ENCODE measurements around the gene GNB1.

The GNB1 gene

GRCh38 chr1:1754051-1754815, 136.7 kb downstream of the GNB1 start:
- H3K23ac ChIP-seq (ENCODE audit: low read depth, low read length, poor library complexity), result peak overlapping the region; percentile 55
- no peak overlapping the region for H3K4me2 ChIP-seq (ENCODE audit: insufficient read depth, low read length, poor library complexity, severe bottlenecking)
- no peak overlapping the region for H2BK12ac ChIP-seq (ENCODE audit: low read length)
- H3K79me1 ChIP-seq (ENCODE audit: low read depth, low read length), result peaks cover 16% of the 10 kb centered on the region
- no peak overlapping the region for H4K91ac ChIP-seq (ENCODE audit: low read depth, low read length, poor library complexity)
- no peak overlapping the region for H2AK5ac ChIP-seq (ENCODE audit: low read depth, low read length)
- H2BK5ac ChIP-seq (ENCODE audit: low read length), result no peak overlapping the region
- H4K8ac ChIP-seq (ENCODE audit: low read depth, low read length), result no peak overlapping the region
- no peak overlapping the region for H3K9ac ChIP-seq (ENCODE audit: low read depth, low read length, poor library complexity)
- H2BK120ac ChIP-seq (ENCODE audit: low read depth, low read length), result no peak overlapping the region
- no peaks in the 10 kb centered on the region for H3K4me1 ChIP-seq (ENCODE audit: control insufficient read depth in 2 of 2, insufficient read depth in 1 of 2, low read depth in 1 of 2, low read length in 2 of 2)
- peaks cover 29 to 62% of the 10 kb centered on the region in 2 donors for H3K36me3 ChIP-seq (replicated peaks in 1 of 2; ENCODE audit: control insufficient read depth in 2 of 2, insufficient read depth in 2 of 2, low read length in 2 of 2)
- H3K27me3 ChIP-seq (ENCODE audit: control insufficient read depth in 3 of 3, insufficient read depth in 3 of 3, low read depth in 1 of 3, low read length in 3 of 3), result no peaks in the 10 kb centered on the region
- H3K4me3 ChIP-seq (ENCODE audit: low read length in 2 of 2), result no peak overlapping the region
- H3K9me3 ChIP-seq (replicated peaks in 1 of 2; ENCODE audit: control insufficient read depth in 2 of 2, insufficient read depth in 1 of 2, low read depth in 1 of 2, low read length in 2 of 2), result no peaks in the 10 kb centered on the region
- no peak overlapping the region for H3K4ac ChIP-seq (ENCODE audit: low read length)
- no peak overlapping the region for H2AFZ ChIP-seq (ENCODE audit: low read length)
- DNase-seq (ENCODE audit: low spot score), result no peak
- H2BK15ac ChIP-seq (ENCODE audit: low read length), result no peak overlapping the region
- H3K18ac ChIP-seq (ENCODE audit: low read length), result no peak overlapping the region
- H3K14ac ChIP-seq (ENCODE audit: low read length), result no peak overlapping the region
- WGBS, 2 donors (ENCODE audit: extremely low coverage in 2 of 2, insufficient read length in 2 of 2, insufficient replicate concordance in 1 of 2), result no CpG with 5 or more reads among the region's 49 CpGs
- H3K27ac ChIP-seq (replicated peaks; ENCODE audit: low read length), result no peak overlapping the region

GRCh38 chr1:1753607-1754005, 137.3 kb downstream of the GNB1 start:
- no peaks in the 10 kb centered on the region for H3K27me3 ChIP-seq (ENCODE audit: control insufficient read depth in 3 of 3, insufficient read depth in 3 of 3, low read depth in 1 of 3, low read length in 3 of 3)
- H3K4me1 ChIP-seq (ENCODE audit: control insufficient read depth in 2 of 2, insufficient read depth in 1 of 2, low read depth in 1 of 2, low read length in 2 of 2), result no peaks in the 10 kb centered on the region
- H3K4ac ChIP-seq (ENCODE audit: low read length), result no peak overlapping the region
- no peak for DNase-seq (ENCODE audit: low spot score)
- H4K91ac ChIP-seq (ENCODE audit: low read depth, low read length, poor library complexity), result no peak overlapping the region
- peak overlapping the region; percentile 16 for H3K23ac ChIP-seq (ENCODE audit: low read depth, low read length, poor library complexity)
- no peak overlapping the region for H3K27ac ChIP-seq (replicated peaks; ENCODE audit: low read length)
- peaks cover 29 to 55% of the 10 kb centered on the region in 2 donors for H3K36me3 ChIP-seq (replicated peaks in 1 of 2; ENCODE audit: control insufficient read depth in 2 of 2, insufficient read depth in 2 of 2, low read length in 2 of 2)
- no peak overlapping the region for H3K4me3 ChIP-seq (ENCODE audit: low read length in 2 of 2)
- no peak overlapping the region for H2BK120ac ChIP-seq (ENCODE audit: low read depth, low read length)
- no peak overlapping the region for H3K9ac ChIP-seq (ENCODE audit: low read depth, low read length, poor library complexity)
- no CpG with 5 or more reads among the region's 16 CpGs for WGBS, 2 donors (ENCODE audit: extremely low coverage in 2 of 2, insufficient read length in 2 of 2, insufficient replicate concordance in 1 of 2)
- no peak overlapping the region for H2AK5ac ChIP-seq (ENCODE audit: low read depth, low read length)
- no peak overlapping the region for H3K18ac ChIP-seq (ENCODE audit: low read length)
- H3K79me1 ChIP-seq (ENCODE audit: low read depth, low read length), result peaks cover 13% of the 10 kb centered on the region
- no peak overlapping the region for H4K8ac ChIP-seq (ENCODE audit: low read depth, low read length)
- no peak overlapping the region for H2AFZ ChIP-seq (ENCODE audit: low read length)
- H3K14ac ChIP-seq (ENCODE audit: low read length), result no peak overlapping the region
- peaks cover 0 to 1% of the 10 kb centered on the region in 2 donors for H3K9me3 ChIP-seq (replicated peaks in 1 of 2; ENCODE audit: control insufficient read depth in 2 of 2, insufficient read depth in 1 of 2, low read depth in 1 of 2, low read length in 2 of 2)
- H2BK15ac ChIP-seq (ENCODE audit: low read length), result no peak overlapping the region
- H3K4me2 ChIP-seq (ENCODE audit: insufficient read depth, low read length, poor library complexity, severe bottlenecking), result no peak overlapping the region
- H2BK5ac ChIP-seq (ENCODE audit: low read length), result no peak overlapping the region
- H2BK12ac ChIP-seq (ENCODE audit: low read length), result no peak overlapping the region

GRCh38 chr1:1752636-1753606, 138.0 kb downstream of the GNB1 start:
- no peak overlapping the region for H4K91ac ChIP-seq (ENCODE audit: low read depth, low read length, poor library complexity)
- H3K9me3 ChIP-seq (replicated peaks in 1 of 2; ENCODE audit: control insufficient read depth in 2 of 2, insufficient read depth in 1 of 2, low read depth in 1 of 2, low read length in 2 of 2), result peaks cover 0 to 1% of the 10 kb centered on the region in 2 donors
- no peak overlapping the region for H3K14ac ChIP-seq (ENCODE audit: low read length)
- H2BK12ac ChIP-seq (ENCODE audit: low read length), result no peak overlapping the region
- no peak overlapping the region for H2BK15ac ChIP-seq (ENCODE audit: low read length)
- peak overlapping the region; percentile 4 for H3K9ac ChIP-seq (ENCODE audit: low read depth, low read length, poor library complexity)
- WGBS, 2 donors (ENCODE audit: extremely low coverage in 2 of 2, insufficient read length in 2 of 2, insufficient replicate concordance in 1 of 2), result no CpG with 5 or more reads among the region's 37 CpGs
- no peak overlapping the region for H2AFZ ChIP-seq (ENCODE audit: low read length)
- H2AK5ac ChIP-seq (ENCODE audit: low read depth, low read length), result no peak overlapping the region
- no peak overlapping the region for H3K4ac ChIP-seq (ENCODE audit: low read length)
- H3K27ac ChIP-seq (replicated peaks; ENCODE audit: low read length), result no peak overlapping the region
- H2BK5ac ChIP-seq (ENCODE audit: low read length), result no peak overlapping the region
- H3K18ac ChIP-seq (ENCODE audit: low read length), result peak overlapping the region; percentile 28
- peaks cover 9% of the 10 kb centered on the region for H3K79me1 ChIP-seq (ENCODE audit: low read depth, low read length)
- H3K4me1 ChIP-seq (ENCODE audit: control insufficient read depth in 2 of 2, insufficient read depth in 1 of 2, low read depth in 1 of 2, low read length in 2 of 2), result no peaks in the 10 kb centered on the region
- no peak overlapping the region for H3K23ac ChIP-seq (ENCODE audit: low read depth, low read length, poor library complexity)
- no peaks in the 10 kb centered on the region for H3K27me3 ChIP-seq (ENCODE audit: control insufficient read depth in 3 of 3, insufficient read depth in 3 of 3, low read depth in 1 of 3, low read length in 3 of 3)
- no peak for DNase-seq (ENCODE audit: low spot score)
- H2BK120ac ChIP-seq (ENCODE audit: low read depth, low read length), result no peak overlapping the region
- H3K36me3 ChIP-seq (replicated peaks in 1 of 2; ENCODE audit: control insufficient read depth in 2 of 2, insufficient read depth in 2 of 2, low read length in 2 of 2), result peaks cover 25 to 49% of the 10 kb centered on the region in 2 donors
- H4K8ac ChIP-seq (ENCODE audit: low read depth, low read length), result no peak overlapping the region
- no peak overlapping the region for H3K4me2 ChIP-seq (ENCODE audit: insufficient read depth, low read length, poor library complexity, severe bottlenecking)
- H3K4me3 ChIP-seq (ENCODE audit: low read length in 2 of 2), result no peak overlapping the region

GRCh38 chr1:1752190-1752589, 138.7 kb downstream of the GNB1 start:
- Histone ChIP-seq H2BK120ac (ENCODE audit: low read depth, low read length) (no peak overlapping the region), H3K14ac (ENCODE audit: low read length) (no peak overlapping the region), H4K8ac (ENCODE audit: low read depth, low read length) (no peak overlapping the region), H3K27ac (replicated peaks; ENCODE audit: low read length) (no peak overlapping the region), H3K9me3 (replicated peaks in 1 of 2; ENCODE audit: control insufficient read depth in 2 of 2, insufficient read depth in 1 of 2, low read depth in 1 of 2, low read length in 2 of 2) (peaks cover 0 to 1% of the 10 kb centered on the region in 2 donors), H2AFZ (ENCODE audit: low read length) (no peak overlapping the region), H2BK15ac (ENCODE audit: low read length) (no peak overlapping the region), H3K18ac (ENCODE audit: low read length) (no peak overlapping the region), H3K4ac (ENCODE audit: low read length) (no peak overlapping the region), H3K4me1 (ENCODE audit: control insufficient read depth in 2 of 2, insufficient read depth in 1 of 2, low read depth in 1 of 2, low read length in 2 of 2) (no peaks in the 10 kb centered on the region), H3K23ac (ENCODE audit: low read depth, low read length, poor library complexity) (no peak overlapping the region), H3K4me3 (ENCODE audit: low read length in 2 of 2) (no peak overlapping the region), H3K27me3 (ENCODE audit: control insufficient read depth in 3 of 3, insufficient read depth in 3 of 3, low read depth in 1 of 3, low read length in 3 of 3) (no peaks in the 10 kb centered on the region), H3K9ac (ENCODE audit: low read depth, low read length, poor library complexity) (peak overlapping the region; percentile 24), H3K79me1 (ENCODE audit: low read depth, low read length) (peaks cover 9% of the 10 kb centered on the region), H2BK12ac (ENCODE audit: low read length) (no peak overlapping the region), H3K4me2 (ENCODE audit: insufficient read depth, low read length, poor library complexity, severe bottlenecking) (no peak overlapping the region), H2AK5ac (ENCODE audit: low read depth, low read length) (no peak overlapping the region), H3K36me3 (replicated peaks in 1 of 2; ENCODE audit: control insufficient read depth in 2 of 2, insufficient read depth in 2 of 2, low read length in 2 of 2) (peaks cover 25 to 43% of the 10 kb centered on the region in 2 donors), H2BK5ac (ENCODE audit: low read length) (no peak overlapping the region), H4K91ac (ENCODE audit: low read depth, low read length, poor library complexity) (no peak overlapping the region)
- no CpG with 5 or more reads among the region's 11 CpGs for WGBS, 2 donors (ENCODE audit: extremely low coverage in 2 of 2, insufficient read length in 2 of 2, insufficient replicate concordance in 1 of 2)
- DNase-seq (ENCODE audit: low spot score), result no peak
